Measurements from ENCODE around the gene CDC5L. TPM values are rescaled to one million over a fixed set of nuclear protein-coding genes. Genes with fewer than 3 reads are reported as not detected.

Gene CDC5L
- total RNA-seq, 4 donors from 2014 or later: 17.8 to 24.7 (median 20.8) TPM

DNA sequence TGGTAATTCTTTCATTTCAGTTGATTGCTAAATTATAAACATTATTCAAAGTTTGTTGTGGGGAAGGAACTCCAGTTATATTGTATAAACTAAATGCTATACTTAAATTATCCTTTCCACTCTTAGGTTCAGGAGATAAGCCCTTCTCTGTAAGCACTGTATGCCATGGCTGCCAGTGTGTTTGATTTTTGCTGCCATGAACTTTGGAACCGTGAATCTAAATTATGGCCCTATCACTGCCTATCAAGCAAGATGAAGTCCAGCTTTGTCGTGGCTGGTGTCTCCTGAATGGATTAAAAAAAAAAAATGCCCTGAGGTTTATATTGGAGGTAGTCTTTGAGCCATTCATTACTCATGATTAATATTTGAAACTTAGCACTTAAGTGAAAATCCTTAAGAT lies 44.7 kb downstream of the CDC5L start:
- H3K4me3 ChIP-seq (replicated peaks in 1 of 3): no peak overlapping the region
- H3K27me3 ChIP-seq: no peaks in the 10 kb centered on the region
- no peak overlapping the region for H3K27ac ChIP-seq
- TF ChIP-seq CTCF (IDR thresholded peaks at IDR 0.05) (no peak), POLR2A (IDR thresholded peaks at IDR 0.05) (no peak)
- intact Hi-C loops (cut with DNase I): no loop called here
- 88 to 96% methylated on average over 2 of the region's 2 CpGs for WGBS, 2 donors
- peaks cover 12% of the 10 kb centered on the region in 2 donors for H3K36me3 ChIP-seq
- H3K9me3 ChIP-seq: no peaks in the 10 kb centered on the region
- no peaks in the 10 kb centered on the region for H3K4me1 ChIP-seq
- no peak for DNase-seq

DNA sequence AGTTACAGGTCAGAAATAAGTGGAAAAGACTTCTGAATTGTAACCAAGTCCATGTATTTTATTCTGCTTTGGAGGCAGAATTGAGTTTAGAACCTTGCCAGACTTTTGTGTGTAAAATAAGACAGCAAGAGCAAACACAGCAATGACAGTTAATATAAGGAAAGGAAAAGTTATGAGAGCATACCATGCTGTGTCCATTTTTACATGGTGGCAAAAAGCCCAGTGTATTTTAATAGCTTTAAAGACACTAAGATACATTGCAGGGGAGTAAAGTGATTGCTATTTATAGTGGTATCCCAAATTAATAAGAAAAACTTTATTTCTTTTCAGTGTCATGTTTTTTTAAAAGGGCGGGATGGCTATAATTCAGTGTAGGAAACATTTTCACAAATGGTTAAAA lies 45.2 kb downstream of the CDC5L start:
- Histone ChIP-seq H3K27ac (no peak overlapping the region), H3K4me3 (replicated peaks in 1 of 3) (no peak overlapping the region), H3K4me1 (no peaks in the 10 kb centered on the region), H3K36me3 (peaks cover 7 to 12% of the 10 kb centered on the region in 2 donors), H3K27me3 (no peaks in the 10 kb centered on the region), H3K9me3 (no peaks in the 10 kb centered on the region)
- intact Hi-C loops (cut with DNase I): no loop called here
- 95 to 97% methylated on average over 1 of the region's 1 CpG for WGBS, 2 donors
- DNase-seq: no peak
- TF ChIP-seq POLR2A (IDR thresholded peaks at IDR 0.05): no peak
- no peak for TF ChIP-seq CTCF (IDR thresholded peaks at IDR 0.05)

DNA sequence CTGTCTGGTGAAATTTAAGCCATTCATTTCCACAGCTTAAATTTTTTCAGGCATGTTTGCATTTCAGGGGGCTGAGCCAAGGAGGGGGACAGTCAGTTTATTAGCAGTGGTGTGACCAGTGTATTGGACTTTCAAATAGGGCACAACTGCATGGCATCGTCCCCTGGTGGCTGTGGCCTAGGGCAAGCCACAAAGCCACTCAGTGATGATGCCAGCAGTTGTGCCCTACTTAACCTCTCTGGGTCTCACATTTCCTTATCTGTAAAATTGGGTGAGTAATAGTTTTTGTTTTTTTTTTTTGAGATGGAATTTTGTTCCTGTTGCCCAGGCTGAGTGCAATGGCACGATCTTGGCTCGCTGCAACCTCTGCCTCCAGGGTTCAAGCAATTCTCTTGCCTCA lies 48.0 kb downstream of the CDC5L start:
- WGBS, 2 donors: 99 to 100% methylated on average over 3 of the region's 3 CpGs
- no peaks in the 10 kb centered on the region for H3K27me3 ChIP-seq
- no peaks in the 10 kb centered on the region for H3K9me3 ChIP-seq
- H3K4me1 ChIP-seq: no peaks in the 10 kb centered on the region
- no peak overlapping the region for H3K27ac ChIP-seq
- no peak overlapping the region for H3K4me3 ChIP-seq (replicated peaks in 1 of 3)
- intact Hi-C loops (cut with DNase I): no loop called here
- peaks cover 0 to 2% of the 10 kb centered on the region in 2 donors for H3K36me3 ChIP-seq
- TF ChIP-seq CTCF (IDR thresholded peaks at IDR 0.05): no peak
- TF ChIP-seq POLR2A (IDR thresholded peaks at IDR 0.05): no peak
- no peak for DNase-seq

DNA sequence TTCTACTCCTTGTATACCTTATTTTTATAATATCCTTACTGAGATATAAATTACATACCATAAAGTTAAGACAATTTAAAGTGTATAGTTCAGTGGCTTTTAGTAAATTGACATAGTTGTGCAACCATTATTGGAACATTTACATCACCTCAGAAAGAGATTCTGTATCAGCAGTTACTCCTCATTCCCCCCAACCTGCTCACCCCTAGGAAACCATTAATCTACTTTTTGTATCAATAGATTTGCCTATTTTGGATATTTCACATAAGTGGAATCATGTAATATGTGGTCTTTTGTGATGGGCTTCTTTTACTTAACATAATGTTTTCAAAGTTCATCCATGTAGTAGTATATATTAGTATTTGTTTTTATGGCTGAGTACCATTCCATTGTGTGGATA lies 51.3 kb downstream of the CDC5L start:
- H3K4me3 ChIP-seq (replicated peaks in 1 of 3): no peak overlapping the region
- intact Hi-C loops (cut with DNase I): no loop called here
- no peaks in the 10 kb centered on the region for H3K36me3 ChIP-seq
- no peaks in the 10 kb centered on the region for H3K27me3 ChIP-seq
- H3K27ac ChIP-seq: no peak overlapping the region
- H3K4me1 ChIP-seq: no peaks in the 10 kb centered on the region
- no peak for TF ChIP-seq CTCF (IDR thresholded peaks at IDR 0.05)
- TF ChIP-seq POLR2A (IDR thresholded peaks at IDR 0.05): no peak
- DNase-seq: no peak
- H3K9me3 ChIP-seq: no peaks in the 10 kb centered on the region

DNA sequence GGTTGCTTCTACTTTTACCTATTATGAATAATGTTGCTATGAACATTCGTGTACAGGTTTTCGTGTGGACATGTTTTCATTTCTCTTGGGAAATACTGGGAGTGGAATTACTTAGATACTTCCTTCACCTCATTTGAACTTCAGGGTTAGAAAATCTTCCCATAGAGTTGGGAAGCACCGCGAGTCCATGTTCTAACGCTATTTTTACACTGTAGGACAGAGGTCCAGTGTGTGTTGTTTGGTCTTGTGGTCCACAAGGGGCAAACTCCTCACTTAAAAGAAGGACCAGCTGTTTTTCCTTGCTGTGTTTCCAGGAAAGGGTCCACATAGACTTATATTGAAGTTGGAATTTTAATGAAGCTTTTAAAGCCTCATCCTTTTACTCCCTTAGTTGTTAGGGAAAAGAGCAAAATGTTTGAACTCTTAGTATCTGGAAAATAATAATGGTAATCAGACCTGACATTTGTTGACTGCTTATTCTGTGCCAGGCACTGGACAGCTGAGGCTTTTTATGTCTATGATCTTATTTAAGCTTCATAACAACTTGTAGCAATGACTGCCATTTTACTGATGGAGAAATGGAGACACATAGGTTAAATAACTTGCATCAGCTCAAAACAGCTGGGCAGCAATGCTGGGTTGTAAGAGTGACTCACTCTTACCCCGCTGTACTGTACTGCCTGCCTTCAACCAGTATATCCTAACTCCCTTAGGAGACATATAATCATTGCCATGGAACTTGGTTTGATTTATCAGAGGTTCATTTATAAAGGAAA lies 52.0 kb downstream of the CDC5L start:
- Histone ChIP-seq H3K4me3 (replicated peaks in 1 of 3) (no peak overlapping the region), H3K36me3 (no peaks in the 10 kb centered on the region), H3K9me3 (no peaks in the 10 kb centered on the region), H3K27me3 (no peaks in the 10 kb centered on the region), H3K27ac (no peak overlapping the region), H3K4me1 (no peaks in the 10 kb centered on the region)
- intact Hi-C loops (cut with DNase I): no loop called here
- no peak for DNase-seq
- TF ChIP-seq CTCF (IDR thresholded peaks at IDR 0.05) (no peak), POLR2A (IDR thresholded peaks at IDR 0.05) (no peak)
- 90 to 93% methylated on average over 6 of the region's 6 CpGs for WGBS, 2 donors

All from thyroid gland (tissue), 4 donors.